K562 (cell line): Measurements from ENCODE around the gene TPD52L2. TPM values are rescaled to one million over a fixed set of nuclear protein-coding genes. Genes with fewer than 3 reads are reported as not detected.

Experiments
- ETV1 ChIP-seq: fragments of 450-650 bp; conservative IDR thresholded peaks from 2 replicates; pipeline ENCODE4 v1.6.1; 2016; ENCODE audit warnings: missing genetic modification characterization, control low read depth, low read depth, missing compliant biosample characterization
- HIVEP1 ChIP-seq: fragments of 250-450 bp; sonication (Bioruptor Pico); IDR thresholded peaks from 2 replicates; pipeline ENCODE4 v1.4.0; 2020; ENCODE audit warnings: mild to moderate bottlenecking
- ILF3 ChIP-seq: fragments of 450-650 bp; IDR thresholded peaks from 2 replicates; pipeline ENCODE4 v1.6.1; 2018; ENCODE audit warnings: antibody characterized with exemption, mild to moderate bottlenecking, moderate library complexity, borderline replicate concordance
- MTF1 ChIP-seq: fragments of 250-450 bp; sonication (Bioruptor Pico); IDR thresholded peaks from 2 replicates; pipeline ENCODE4 v1.9.0; 2021; ENCODE audit warnings: moderate library complexity, mild to moderate bottlenecking, inconsistent platforms, borderline replicate concordance
- VEZF1 ChIP-seq: fragments of 200-800 bp; sonication (Bioruptor generic); IDR thresholded peaks from 2 replicates; pipeline ENCODE4 v1.6.1; 2017; ENCODE audit warnings: missing genetic modification characterization, missing compliant biosample characterization
- ZNF398 ChIP-seq: fragments of 250-450 bp; sonication (Bioruptor Pico); IDR thresholded peaks from 2 replicates; pipeline ENCODE4 v1.8.0; 2021; ENCODE audit warnings: moderate library complexity, mild to moderate bottlenecking, inconsistent platforms
- polyA plus RNA-seq, 8 experiments: library from polyadenylated mRNA; depleted of rRNA in 4 of 8; stranded (reverse) in 5 of 8; unstranded in 3 of 8; fragments of >200 nt; fragmentation: Nextera tagmentation in 2 of 8; fragmentation: Illumina TruSeq in 1 of 8; extraction: Ambion mirVana in 2 of 8; extraction: Trizol in 1 of 8; gene quantifications; 2 replicates each; pipeline versions ENCODE4 v1.2.1 to v1.2.3, GENCODE V29; 2011 to 2014; ENCODE audit warnings: inconsistent platforms in 1 of 8, missing spikeins in 1 of 8
- total RNA-seq, 7 experiments: library from RNA; depleted of rRNA in 6 of 7; stranded (reverse); fragments of >200 nt in 6 of 7; fragmentation: Illumina TruSeq in 2 of 7; extraction: Trizol in 2 of 7; gene quantifications; 2 replicates each; pipeline versions ENCODE4 v1.2.1 to v1.2.3, GENCODE V29; 2011 to 2021; ENCODE audit warnings: low replicate concordance in 1 of 7
- TF ChIP-seq, protein P1 (sequence below): fragments of 150-350 bp; conservative IDR thresholded peaks from 2 replicates; pipeline ENCODE4 v1.6.1; 2014; ENCODE audit warnings: low read length
- TF ChIP-seq, protein P2 (sequence below): sonication (generic); formaldehyde crosslinking; IDR thresholded peaks from 2 replicates; pipeline ENCODE4 v1.8.0; 2023; ENCODE audit warnings: missing genetic modification reagents, mild to moderate bottlenecking, borderline replicate concordance
- TF ChIP-seq, protein P3 (sequence below): IDR thresholded peaks from 3 replicates; pipeline ENCODE4 v1.6.1; 2011; ENCODE audit warnings: borderline replicate concordance, mild to moderate bottlenecking; ENCODE audit not compliant: insufficient read length, insufficient read depth
- TF ChIP-seq, protein P4 (sequence below): sonication (generic); formaldehyde crosslinking; IDR thresholded peaks from 2 replicates; pipeline ENCODE4 v1.5.0; 2020; ENCODE audit warnings: missing genetic modification reagents

Gene TPD52L2
- total and polyA plus RNA-seq, 9 of the 15 experiments (the other 6 are each of a cell fraction or from before 2014, with no cell fraction given) = 1.9 to 117 (median 74.6) TPM

- no peak for TF ChIP-seq ZNF398 (CRISPR knock-in tag)
- TF ChIP-seq HIVEP1 (CRISPR knock-in tag) = no peak
- TF ChIP-seq, protein P1, sequence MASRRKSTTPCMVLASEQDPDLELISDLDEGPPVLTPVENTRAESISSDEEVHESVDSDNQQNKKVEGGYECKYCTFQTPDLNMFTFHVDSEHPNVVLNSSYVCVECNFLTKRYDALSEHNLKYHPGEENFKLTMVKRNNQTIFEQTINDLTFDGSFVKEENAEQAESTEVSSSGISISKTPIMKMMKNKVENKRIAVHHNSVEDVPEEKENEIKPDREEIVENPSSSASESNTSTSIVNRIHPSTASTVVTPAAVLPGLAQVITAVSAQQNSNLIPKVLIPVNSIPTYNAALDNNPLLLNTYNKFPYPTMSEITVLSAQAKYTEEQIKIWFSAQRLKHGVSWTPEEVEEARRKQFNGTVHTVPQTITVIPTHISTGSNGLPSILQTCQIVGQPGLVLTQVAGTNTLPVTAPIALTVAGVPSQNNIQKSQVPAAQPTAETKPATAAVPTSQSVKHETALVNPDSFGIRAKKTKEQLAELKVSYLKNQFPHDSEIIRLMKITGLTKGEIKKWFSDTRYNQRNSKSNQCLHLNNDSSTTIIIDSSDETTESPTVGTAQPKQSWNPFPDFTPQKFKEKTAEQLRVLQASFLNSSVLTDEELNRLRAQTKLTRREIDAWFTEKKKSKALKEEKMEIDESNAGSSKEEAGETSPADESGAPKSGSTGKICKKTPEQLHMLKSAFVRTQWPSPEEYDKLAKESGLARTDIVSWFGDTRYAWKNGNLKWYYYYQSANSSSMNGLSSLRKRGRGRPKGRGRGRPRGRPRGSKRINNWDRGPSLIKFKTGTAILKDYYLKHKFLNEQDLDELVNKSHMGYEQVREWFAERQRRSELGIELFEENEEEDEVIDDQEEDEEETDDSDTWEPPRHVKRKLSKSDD = no peak
- TF ChIP-seq ILF3 = no peak
- TF ChIP-seq VEZF1 (CRISPR knock-in tag) = peak; percentile 21; the same call in 1 of the 2 replicates
- TF ChIP-seq, protein P2, sequence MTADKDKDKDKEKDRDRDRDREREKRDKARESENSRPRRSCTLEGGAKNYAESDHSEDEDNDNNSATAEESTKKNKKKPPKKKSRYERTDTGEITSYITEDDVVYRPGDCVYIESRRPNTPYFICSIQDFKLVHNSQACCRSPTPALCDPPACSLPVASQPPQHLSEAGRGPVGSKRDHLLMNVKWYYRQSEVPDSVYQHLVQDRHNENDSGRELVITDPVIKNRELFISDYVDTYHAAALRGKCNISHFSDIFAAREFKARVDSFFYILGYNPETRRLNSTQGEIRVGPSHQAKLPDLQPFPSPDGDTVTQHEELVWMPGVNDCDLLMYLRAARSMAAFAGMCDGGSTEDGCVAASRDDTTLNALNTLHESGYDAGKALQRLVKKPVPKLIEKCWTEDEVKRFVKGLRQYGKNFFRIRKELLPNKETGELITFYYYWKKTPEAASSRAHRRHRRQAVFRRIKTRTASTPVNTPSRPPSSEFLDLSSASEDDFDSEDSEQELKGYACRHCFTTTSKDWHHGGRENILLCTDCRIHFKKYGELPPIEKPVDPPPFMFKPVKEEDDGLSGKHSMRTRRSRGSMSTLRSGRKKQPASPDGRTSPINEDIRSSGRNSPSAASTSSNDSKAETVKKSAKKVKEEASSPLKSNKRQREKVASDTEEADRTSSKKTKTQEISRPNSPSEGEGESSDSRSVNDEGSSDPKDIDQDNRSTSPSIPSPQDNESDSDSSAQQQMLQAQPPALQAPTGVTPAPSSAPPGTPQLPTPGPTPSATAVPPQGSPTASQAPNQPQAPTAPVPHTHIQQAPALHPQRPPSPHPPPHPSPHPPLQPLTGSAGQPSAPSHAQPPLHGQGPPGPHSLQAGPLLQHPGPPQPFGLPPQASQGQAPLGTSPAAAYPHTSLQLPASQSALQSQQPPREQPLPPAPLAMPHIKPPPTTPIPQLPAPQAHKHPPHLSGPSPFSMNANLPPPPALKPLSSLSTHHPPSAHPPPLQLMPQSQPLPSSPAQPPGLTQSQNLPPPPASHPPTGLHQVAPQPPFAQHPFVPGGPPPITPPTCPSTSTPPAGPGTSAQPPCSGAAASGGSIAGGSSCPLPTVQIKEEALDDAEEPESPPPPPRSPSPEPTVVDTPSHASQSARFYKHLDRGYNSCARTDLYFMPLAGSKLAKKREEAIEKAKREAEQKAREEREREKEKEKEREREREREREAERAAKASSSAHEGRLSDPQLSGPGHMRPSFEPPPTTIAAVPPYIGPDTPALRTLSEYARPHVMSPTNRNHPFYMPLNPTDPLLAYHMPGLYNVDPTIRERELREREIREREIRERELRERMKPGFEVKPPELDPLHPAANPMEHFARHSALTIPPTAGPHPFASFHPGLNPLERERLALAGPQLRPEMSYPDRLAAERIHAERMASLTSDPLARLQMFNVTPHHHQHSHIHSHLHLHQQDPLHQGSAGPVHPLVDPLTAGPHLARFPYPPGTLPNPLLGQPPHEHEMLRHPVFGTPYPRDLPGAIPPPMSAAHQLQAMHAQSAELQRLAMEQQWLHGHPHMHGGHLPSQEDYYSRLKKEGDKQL (CRISPR knock-in tag) = no peak
- TF ChIP-seq MTF1 = no peak
- TF ChIP-seq ETV1 (tag) = no peak
- TF ChIP-seq, protein P3, sequence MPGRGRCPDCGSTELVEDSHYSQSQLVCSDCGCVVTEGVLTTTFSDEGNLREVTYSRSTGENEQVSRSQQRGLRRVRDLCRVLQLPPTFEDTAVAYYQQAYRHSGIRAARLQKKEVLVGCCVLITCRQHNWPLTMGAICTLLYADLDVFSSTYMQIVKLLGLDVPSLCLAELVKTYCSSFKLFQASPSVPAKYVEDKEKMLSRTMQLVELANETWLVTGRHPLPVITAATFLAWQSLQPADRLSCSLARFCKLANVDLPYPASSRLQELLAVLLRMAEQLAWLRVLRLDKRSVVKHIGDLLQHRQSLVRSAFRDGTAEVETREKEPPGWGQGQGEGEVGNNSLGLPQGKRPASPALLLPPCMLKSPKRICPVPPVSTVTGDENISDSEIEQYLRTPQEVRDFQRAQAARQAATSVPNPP = no peak
- TF ChIP-seq, protein P4, sequence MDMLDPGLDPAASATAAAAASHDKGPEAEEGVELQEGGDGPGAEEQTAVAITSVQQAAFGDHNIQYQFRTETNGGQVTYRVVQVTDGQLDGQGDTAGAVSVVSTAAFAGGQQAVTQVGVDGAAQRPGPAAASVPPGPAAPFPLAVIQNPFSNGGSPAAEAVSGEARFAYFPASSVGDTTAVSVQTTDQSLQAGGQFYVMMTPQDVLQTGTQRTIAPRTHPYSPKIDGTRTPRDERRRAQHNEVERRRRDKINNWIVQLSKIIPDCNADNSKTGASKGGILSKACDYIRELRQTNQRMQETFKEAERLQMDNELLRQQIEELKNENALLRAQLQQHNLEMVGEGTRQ (CRISPR knock-in tag) = no peak; the same call in 1 of the 2 replicates
Observed at GRCh38 chr20:63848003-63848911, 16.8 kb upstream of the TPD52L2 start (continued).
